ENCODE results near the gene HEXD. TPM values are rescaled to one million over a fixed set of nuclear protein-coding genes. Genes with fewer than 3 reads are reported as not detected.

The HEXD gene
- total and polyA plus RNA-seq, 12 donors = 8.9 to 292 (median 43.8) TPM

- intact Hi-C loops (cut with DNase I) = no loop called here
- Histone ChIP-seq H3K36me3 (replicated peaks in 1 of 2) (peaks cover 0 to 68% of the 10 kb centered on the region in 2 donors), H3K27me3 (no peaks in the 10 kb centered on the region), H3K4me1 (replicated peaks in 1 of 2) (peaks cover 21 to 33% of the 10 kb centered on the region in 2 donors), H3K4me3 (no peak overlapping the region), H3K27ac (peak overlapping the region in 1 of 5 donors; percentile 8), H3K9me3 (replicated peaks in 1 of 3) (no peaks in the 10 kb centered on the region)
- TF ChIP-seq POLR2A (IDR thresholded peaks at IDR 0.05) = no peak
- TF ChIP-seq CTCF (IDR thresholded peaks at IDR 0.05) = no peak
- DNase-seq = no peak
- WGBS, 4 donors = 73 to 88% (median 79%) methylated on average over 8 to 10 of the region's 10 CpGs
Observed at GRCh38 chr17:82461827-82462524, 43.8 kb downstream of the HEXD start.

- H3K27me3 ChIP-seq = no peaks in the 10 kb centered on the region
- no peak for DNase-seq
Observed at GRCh38 chr17:82463391-82463790, 45.2 kb downstream of the HEXD start.

GRCh38 chr17:82463925-82464566 lies 45.9 kb downstream of the HEXD start:
- DNase-seq = peak in 4 of 7 donors; percentile 47 to 72 (median 54)
- Histone ChIP-seq H3K4me3 (no peak overlapping the region), H3K4me1 (replicated peaks in 1 of 2) (peaks cover 18 to 32% of the 10 kb centered on the region in 2 donors), H3K27ac (peak overlapping the region in 3 of 5 donors; percentile 70 to 85 (median 71)), H3K27me3 (no peaks in the 10 kb centered on the region), H3K36me3 (replicated peaks in 1 of 2) (peaks cover 0 to 87% of the 10 kb centered on the region in 2 donors), H3K9me3 (replicated peaks in 1 of 3) (no peaks in the 10 kb centered on the region)
- 44 to 49% (median 46%) methylated on average over 7 of the region's 7 CpGs for WGBS, 4 donors
- intact Hi-C loops (cut with DNase I) = no loop called here
- TF ChIP-seq POLR2A (IDR thresholded peaks at IDR 0.05) (no peak), CTCF (IDR thresholded peaks at IDR 0.05) (no peak)

More at GRCh38 chr17:82463391-82463790, 45.2 kb downstream of the HEXD start:
- H3K4me1 ChIP-seq (replicated peaks in 1 of 2) = peaks cover 16 to 25% of the 10 kb centered on the region in 2 donors
- no peaks in the 10 kb centered on the region for H3K9me3 ChIP-seq (replicated peaks in 1 of 3)
- peak overlapping the region in 3 of 5 donors; percentile 70 to 85 (median 71) for H3K27ac ChIP-seq
- WGBS, 4 donors = 84 to 98% (median 86%) methylated on average over 5 to 6 of the region's 6 CpGs
- no peak overlapping the region for H3K4me3 ChIP-seq
- TF ChIP-seq CTCF (IDR thresholded peaks at IDR 0.05) (no peak), POLR2A (IDR thresholded peaks at IDR 0.05) (no peak)
- H3K36me3 ChIP-seq (replicated peaks in 1 of 2) = peaks cover 0 to 81% of the 10 kb centered on the region in 2 donors
- intact Hi-C loops (cut with DNase I) = no loop called here

GRCh38 chr17:82464567-82464929 lies 46.4 kb downstream of the HEXD start:
- Histone ChIP-seq H3K9me3 (replicated peaks in 1 of 3) (no peaks in the 10 kb centered on the region), H3K36me3 (replicated peaks in 1 of 2) (peaks cover 0 to 91% of the 10 kb centered on the region in 2 donors), H3K4me1 (replicated peaks in 1 of 2) (peaks cover 14 to 27% of the 10 kb centered on the region in 2 donors), H3K4me3 (no peak overlapping the region), H3K27me3 (no peaks in the 10 kb centered on the region), H3K27ac (peak overlapping the region in 3 of 5 donors; percentile 70 to 85 (median 71))
- WGBS, 4 donors = 69 to 86% (median 80%) methylated on average over 11 of the region's 11 CpGs
- intact Hi-C loops (cut with DNase I) = no loop called here
- DNase-seq = no peak
- no peak for TF ChIP-seq CTCF (IDR thresholded peaks at IDR 0.05)
- TF ChIP-seq POLR2A (IDR thresholded peaks at IDR 0.05) = no peak
